ENCODE results near the gene NT5E. TPM values are rescaled to one million over a fixed set of nuclear protein-coding genes. Genes with fewer than 3 reads are reported as not detected.

The NT5E gene
- total and polyA plus RNA-seq, 7 donors: 0.57 to 3.9 (median 2.3) TPM

GRCh38 chr6:85494547-85495536 lies 45.0 kb downstream of the NT5E start:
- 58 to 68% (median 59%) methylated on average over 5 of the region's 5 CpGs for WGBS, 3 donors
- no peaks in the 10 kb centered on the region for H3K27me3 ChIP-seq (ENCODE audit: insufficient read depth in 3 of 3, low read length in 2 of 3)
- TF ChIP-seq CTCF (IDR thresholded peaks at IDR 0.05): no peak
- H3K36me3 ChIP-seq (ENCODE audit: insufficient read depth in 1 of 2, low read depth in 1 of 2): no peaks in the 10 kb centered on the region
- intact Hi-C loops (cut with DNase I): no loop called here
- H3K9me3 ChIP-seq: no peaks in the 10 kb centered on the region
- H3K4me1 ChIP-seq: no peaks in the 10 kb centered on the region
- no peak for DNase-seq
- H3K4me3 ChIP-seq: no peak overlapping the region
- no peak overlapping the region for H3K27ac ChIP-seq
- no peak for ATAC-seq

DNA sequence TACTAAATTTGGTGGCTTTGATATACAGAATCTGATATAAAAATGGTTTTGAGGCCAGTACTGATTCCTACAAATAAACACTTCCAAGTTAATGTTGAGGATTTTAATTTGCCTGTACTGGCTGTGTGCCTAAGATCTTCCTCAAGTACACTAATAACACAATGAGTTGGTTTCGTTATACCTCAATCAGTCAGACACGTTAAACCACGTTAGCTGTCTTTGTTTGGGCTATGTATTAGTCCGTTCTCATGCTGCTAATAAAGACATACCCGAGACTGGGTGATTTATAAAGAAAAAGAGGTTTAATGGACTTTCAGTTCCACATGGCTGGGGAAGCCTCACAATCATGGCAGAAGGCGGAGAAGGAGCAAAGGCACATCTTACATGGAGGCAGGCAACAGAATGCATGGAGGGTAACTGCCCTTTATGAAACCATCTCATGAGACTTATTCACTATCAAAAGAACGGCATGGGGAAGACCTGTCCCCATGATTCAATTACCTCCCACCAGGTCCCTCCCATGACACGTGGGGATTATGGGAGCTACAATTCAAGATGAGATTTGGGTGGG lies 46.2 kb downstream of the NT5E start:
- DNase-seq (no peak), ATAC-seq (no peak)
- Histone ChIP-seq H3K4me1 (no peaks in the 10 kb centered on the region), H3K27me3 (ENCODE audit: insufficient read depth in 3 of 3, low read length in 2 of 3) (no peaks in the 10 kb centered on the region), H3K4me3 (no peak overlapping the region), H3K9me3 (no peaks in the 10 kb centered on the region), H3K36me3 (ENCODE audit: insufficient read depth in 1 of 2, low read depth in 1 of 2) (peaks cover 0 to 1% of the 10 kb centered on the region in 2 donors), H3K27ac (no peak overlapping the region)
- TF ChIP-seq CTCF (IDR thresholded peaks at IDR 0.05): no peak
- 85 to 92% (median 87%) methylated on average over 8 of the region's 8 CpGs for WGBS, 3 donors
- intact Hi-C loops (cut with DNase I): no loop called here

- 94 to 96% (median 94%) methylated on average over 5 of the region's 5 CpGs for WGBS, 3 donors
- no peak for TF ChIP-seq CTCF (IDR thresholded peaks at IDR 0.05)
- no peaks in the 10 kb centered on the region for H3K9me3 ChIP-seq
- ATAC-seq (no peak), DNase-seq (no peak)
- no peak overlapping the region for H3K27ac ChIP-seq
- H3K4me1 ChIP-seq: no peaks in the 10 kb centered on the region
- no peaks in the 10 kb centered on the region for H3K27me3 ChIP-seq (ENCODE audit: insufficient read depth in 3 of 3, low read length in 2 of 3)
- peaks cover 0 to 6% of the 10 kb centered on the region in 2 donors for H3K36me3 ChIP-seq (ENCODE audit: insufficient read depth in 1 of 2, low read depth in 1 of 2)
- no peak overlapping the region for H3K4me3 ChIP-seq
- intact Hi-C loops (cut with DNase I): no loop called here
Observed at GRCh38 chr6:85496856-85497255, 47.0 kb downstream of the NT5E start.

DNA sequence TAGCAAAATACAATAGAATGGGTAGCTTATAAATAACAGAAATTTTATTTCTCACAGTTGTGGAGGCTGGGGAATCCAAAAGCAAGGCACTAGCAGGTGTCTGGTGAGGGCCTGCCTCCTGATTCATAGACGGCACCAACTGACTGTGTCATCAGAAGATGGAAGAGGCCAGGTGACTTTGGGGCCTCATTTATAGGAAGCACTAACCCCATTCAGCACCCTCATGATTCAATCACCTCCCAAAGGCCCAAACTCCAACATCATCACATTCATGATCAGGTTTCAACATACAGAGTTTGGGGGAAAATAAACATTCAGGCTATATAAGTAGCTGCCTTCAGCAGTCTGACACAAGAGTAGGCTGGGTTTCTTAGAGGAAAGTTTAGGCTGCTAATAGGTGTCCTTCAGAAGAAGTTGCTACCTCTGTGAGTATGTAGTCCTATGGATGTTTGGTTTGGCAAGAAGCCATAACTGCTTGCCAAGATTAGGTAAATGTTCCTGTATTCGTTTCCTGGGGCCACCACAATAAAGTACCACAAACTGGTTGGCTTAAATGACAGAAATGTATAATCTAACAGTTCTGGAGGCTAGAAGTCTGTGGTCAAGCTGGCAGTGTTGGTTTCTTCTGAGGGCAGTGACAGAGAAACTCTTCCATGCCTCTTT lies 48.8 kb downstream of the NT5E start:
- H3K27ac ChIP-seq: no peak overlapping the region
- DNase-seq: no peak
- ATAC-seq: no peak
- no peaks in the 10 kb centered on the region for H3K27me3 ChIP-seq (ENCODE audit: insufficient read depth in 3 of 3, low read length in 2 of 3)
- no peaks in the 10 kb centered on the region for H3K4me1 ChIP-seq
- TF ChIP-seq CTCF (IDR thresholded peaks at IDR 0.05): no peak
- no peak overlapping the region for H3K4me3 ChIP-seq
- no peaks in the 10 kb centered on the region for H3K9me3 ChIP-seq
- intact Hi-C loops (cut with DNase I): no loop called here
- peaks cover 0 to 19% of the 10 kb centered on the region in 2 donors for H3K36me3 ChIP-seq (ENCODE audit: insufficient read depth in 1 of 2, low read depth in 1 of 2)
- WGBS, 3 donors: 63 to 70% (median 64%) methylated on average over 2 of the region's 2 CpGs
